Measurements from ENCODE around the gene CTDSP2. TPM values are rescaled to one million over a fixed set of nuclear protein-coding genes. Genes with fewer than 3 reads are reported as not detected.

Gene CTDSP2
- total RNA-seq, 3 donors from 2014 or later: 30.9 to 41.7 (median 35.3) TPM

GRCh38 chr12:57813971-57814772, 32.4 kb downstream of the CTDSP2 start:
- Mint-ChIP-seq H3K9me3 (no peaks in the 10 kb centered on the region), H3K4me1 (ENCODE audit: low read depth) (no peaks in the 10 kb centered on the region), H3K36me3 (ENCODE audit: insufficient read depth) (peaks cover 6% of the 10 kb centered on the region), H3K27me3 (ENCODE audit: low read depth) (no peaks in the 10 kb centered on the region), H3K4me3 (no peak overlapping the region)
- no peak for DNase-seq
- ATAC-seq: no peak

GRCh38 chr12:57813111-57813970, 33.2 kb downstream of the CTDSP2 start:
- Mint-ChIP-seq H3K27me3 (ENCODE audit: low read depth) (no peaks in the 10 kb centered on the region), H3K36me3 (ENCODE audit: insufficient read depth) (peaks cover 6% of the 10 kb centered on the region), H3K9me3 (no peaks in the 10 kb centered on the region), H3K4me1 (ENCODE audit: low read depth) (no peaks in the 10 kb centered on the region), H3K4me3 (no peak overlapping the region)
- ATAC-seq: no peak
- no peak for DNase-seq

- H3K9me3 Mint-ChIP-seq: no peaks in the 10 kb centered on the region
- DNase-seq (no peak), ATAC-seq (no peak)
- H3K36me3 Mint-ChIP-seq (ENCODE audit: insufficient read depth): peaks cover 10% of the 10 kb centered on the region
- H3K4me3 Mint-ChIP-seq: no peak overlapping the region
- no peaks in the 10 kb centered on the region for H3K27me3 Mint-ChIP-seq (ENCODE audit: low read depth)
- H3K4me1 Mint-ChIP-seq (ENCODE audit: low read depth): no peaks in the 10 kb centered on the region
These were observed 35.3 kb downstream of the CTDSP2 start for GRCh38 chr12:57811028-57811755.

GRCh38 chr12:57810450-57810849, 36.1 kb downstream of the CTDSP2 start:
- no peaks in the 10 kb centered on the region for H3K4me1 Mint-ChIP-seq (ENCODE audit: low read depth)
- H3K36me3 Mint-ChIP-seq (ENCODE audit: insufficient read depth): peaks cover 10% of the 10 kb centered on the region
- H3K9me3 Mint-ChIP-seq: no peaks in the 10 kb centered on the region
- no peak for DNase-seq
- ATAC-seq: no peak
- H3K4me3 Mint-ChIP-seq: no peak overlapping the region
- H3K27me3 Mint-ChIP-seq (ENCODE audit: low read depth): no peaks in the 10 kb centered on the region

GRCh38 chr12:57809425-57809824, 37.1 kb downstream of the CTDSP2 start:
- DNase-seq (no peak), ATAC-seq (no peak)
- no peaks in the 10 kb centered on the region for H3K9me3 Mint-ChIP-seq
- peaks cover 10% of the 10 kb centered on the region for H3K36me3 Mint-ChIP-seq (ENCODE audit: insufficient read depth)
- H3K4me1 Mint-ChIP-seq (ENCODE audit: low read depth): no peaks in the 10 kb centered on the region
- no peak overlapping the region for H3K4me3 Mint-ChIP-seq
- H3K27me3 Mint-ChIP-seq (ENCODE audit: low read depth): no peaks in the 10 kb centered on the region

- DNase-seq: no peak
- Mint-ChIP-seq H3K36me3 (ENCODE audit: insufficient read depth) (peaks cover 12% of the 10 kb centered on the region), H3K9me3 (no peaks in the 10 kb centered on the region), H3K4me3 (no peak overlapping the region), H3K27me3 (ENCODE audit: low read depth) (no peaks in the 10 kb centered on the region), H3K4me1 (ENCODE audit: low read depth) (no peaks in the 10 kb centered on the region)
- no peak for ATAC-seq
These were observed 38.2 kb downstream of the CTDSP2 start for GRCh38 chr12:57808351-57808750.

GRCh38 chr12:57807285-57807684, 39.2 kb downstream of the CTDSP2 start:
- DNase-seq (no peak), ATAC-seq (no peak)
- no peaks in the 10 kb centered on the region for H3K4me1 Mint-ChIP-seq (ENCODE audit: low read depth)
- H3K4me3 Mint-ChIP-seq: no peak overlapping the region
- peaks cover 17% of the 10 kb centered on the region for H3K36me3 Mint-ChIP-seq (ENCODE audit: insufficient read depth)
- H3K27me3 Mint-ChIP-seq (ENCODE audit: low read depth): no peaks in the 10 kb centered on the region
- no peaks in the 10 kb centered on the region for H3K9me3 Mint-ChIP-seq

GRCh38 chr12:57806677-57807076, 39.9 kb downstream of the CTDSP2 start:
- H3K4me1 Mint-ChIP-seq (ENCODE audit: low read depth): no peaks in the 10 kb centered on the region
- ATAC-seq: no peak
- DNase-seq: no peak
- peaks cover 15% of the 10 kb centered on the region for H3K36me3 Mint-ChIP-seq (ENCODE audit: insufficient read depth)
- no peaks in the 10 kb centered on the region for H3K27me3 Mint-ChIP-seq (ENCODE audit: low read depth)
- H3K4me3 Mint-ChIP-seq: no peak overlapping the region
- no peaks in the 10 kb centered on the region for H3K9me3 Mint-ChIP-seq

- Mint-ChIP-seq H3K9me3 (no peaks in the 10 kb centered on the region), H3K27me3 (ENCODE audit: low read depth) (no peaks in the 10 kb centered on the region), H3K4me3 (no peak overlapping the region), H3K4me1 (ENCODE audit: low read depth) (no peaks in the 10 kb centered on the region), H3K36me3 (ENCODE audit: insufficient read depth) (peaks cover 24% of the 10 kb centered on the region)
- peak; percentile 18 for DNase-seq
- ATAC-seq: peak in 1 of 2 donors; percentile 34
These were observed 43.1 kb downstream of the CTDSP2 start for GRCh38 chr12:57803319-57803893.

- no peaks in the 10 kb centered on the region for H3K4me1 Mint-ChIP-seq (ENCODE audit: low read depth)
- H3K27me3 Mint-ChIP-seq (ENCODE audit: low read depth): no peaks in the 10 kb centered on the region
- DNase-seq (no peak), ATAC-seq (peak in 1 of 2 donors; percentile 35)
- H3K9me3 Mint-ChIP-seq: no peaks in the 10 kb centered on the region
- no peak overlapping the region for H3K4me3 Mint-ChIP-seq
- peaks cover 29% of the 10 kb centered on the region for H3K36me3 Mint-ChIP-seq (ENCODE audit: insufficient read depth)
These were observed 43.9 kb downstream of the CTDSP2 start for GRCh38 chr12:57802607-57803006.

- Mint-ChIP-seq H3K36me3 (ENCODE audit: insufficient read depth) (peaks cover 36% of the 10 kb centered on the region), H3K27me3 (ENCODE audit: low read depth) (no peaks in the 10 kb centered on the region), H3K9me3 (no peaks in the 10 kb centered on the region), H3K4me3 (no peak overlapping the region), H3K4me1 (ENCODE audit: low read depth) (peaks cover under 1% of the 10 kb centered on the region)
- ATAC-seq (no peak), DNase-seq (no peak)
These were observed 45.6 kb downstream of the CTDSP2 start for GRCh38 chr12:57800965-57801364.

- Mint-ChIP-seq H3K4me1 (ENCODE audit: low read depth) (peaks cover 9% of the 10 kb centered on the region), H3K36me3 (ENCODE audit: insufficient read depth) (peaks cover 47% of the 10 kb centered on the region), H3K4me3 (no peak overlapping the region), H3K9me3 (no peaks in the 10 kb centered on the region), H3K27me3 (ENCODE audit: low read depth) (no peaks in the 10 kb centered on the region)
- ATAC-seq: no peak
- no peak for DNase-seq
These were observed 48.6 kb downstream of the CTDSP2 start for GRCh38 chr12:57797933-57798332.

GRCh38 chr12:57796996-57797395, 49.5 kb downstream of the CTDSP2 start:
- H3K4me3 Mint-ChIP-seq: no peak overlapping the region
- H3K4me1 Mint-ChIP-seq (ENCODE audit: low read depth): peaks cover 9% of the 10 kb centered on the region
- ATAC-seq (no peak), DNase-seq (no peak)
- H3K36me3 Mint-ChIP-seq (ENCODE audit: insufficient read depth): peaks cover 44% of the 10 kb centered on the region
- H3K9me3 Mint-ChIP-seq: no peaks in the 10 kb centered on the region
- H3K27me3 Mint-ChIP-seq (ENCODE audit: low read depth): no peaks in the 10 kb centered on the region

GRCh38 chr12:57795354-57795753, 51.2 kb downstream of the CTDSP2 start:
- no peak overlapping the region for H3K4me3 Mint-ChIP-seq
- no peak for ATAC-seq
- H3K9me3 Mint-ChIP-seq: no peaks in the 10 kb centered on the region
- no peaks in the 10 kb centered on the region for H3K27me3 Mint-ChIP-seq (ENCODE audit: low read depth)
- DNase-seq: no peak
- peaks cover 44% of the 10 kb centered on the region for H3K36me3 Mint-ChIP-seq (ENCODE audit: insufficient read depth)
- H3K4me1 Mint-ChIP-seq (ENCODE audit: low read depth): peaks cover 9% of the 10 kb centered on the region
